Kidney (tissue), 14 donors: ENCODE results near the gene KLK3. TPM values are rescaled to one million over a fixed set of nuclear protein-coding genes. Genes with fewer than 3 reads are reported as not detected.

ENCODE experiments used
- DNase-seq, 5 donors: peaks; one replicate each; pipeline ENCODE4 v3.0.0-alpha.2; 2013 to 2020
- FAIRE-seq: peaks from 2 replicates; lab custom pipeline; 2012; peaks lifted over from hg19 to GRCh38; lab: Jason Lieb, UNC
- H3K27ac ChIP-seq, 2 donors: one replicate each; pipeline ENCODE4 v1.7.0; 2013; ENCODE audit warnings: low read depth in 2 of 2, low read length in 2 of 2, inconsistent platforms in 1 of 2
- H3K27me3 ChIP-seq: one replicate; pipeline ENCODE4 v1.7.1; 2013; ENCODE audit warnings: low read length, inconsistent platforms; ENCODE audit not compliant: control insufficient read depth, insufficient read depth
- H3K36me3 ChIP-seq, 3 donors: one replicate each; pipeline versions ENCODE4 v1.7.0 to v1.7.1; 2013; ENCODE audit warnings: low read length in 3 of 3, control low read depth in 1 of 3, inconsistent platforms in 1 of 3; ENCODE audit not compliant: insufficient read depth in 3 of 3, control insufficient read depth in 2 of 3
- H3K4me1 ChIP-seq, 3 donors: one replicate each; pipeline versions ENCODE4 v1.7.0 to v1.7.1; 2013; ENCODE audit warnings: low read length in 3 of 3, inconsistent platforms in 1 of 3, low read depth in 1 of 3; ENCODE audit not compliant: control insufficient read depth in 2 of 3, insufficient read depth in 2 of 3
- H3K4me3 ChIP-seq, 3 donors: one replicate each; pipeline versions ENCODE4 v1.7.0 to v1.8.1; 2013; ENCODE audit warnings: low read length in 3 of 3, control low read depth in 1 of 3, inconsistent platforms in 1 of 3
- H3K9ac ChIP-seq, 3 donors: one replicate each; pipeline versions ENCODE4 v1.7.0 to v1.7.1; 2013; ENCODE audit warnings: low read length in 3 of 3, control low read depth in 1 of 3, inconsistent platforms in 1 of 3
- H3K9me3 ChIP-seq, 3 donors: one replicate each; pipeline versions ENCODE4 v1.7.0 to v1.7.1; 2013; ENCODE audit warnings: low read length in 3 of 3, control low read depth in 1 of 3, inconsistent platforms in 1 of 3; ENCODE audit not compliant: control insufficient read depth in 2 of 3, insufficient read depth in 1 of 3
- intact Hi-C: fragments of 100-400 bp; cut with DNase I; formaldehyde crosslinking; loops from one replicate; pipeline ENCODE4 v1.11.1; 2022
- polyA plus RNA-seq: library from polyadenylated mRNA; stranded (reverse); fragments of 350-450 nt; fragmentation: Illumina TruSeq; extraction: RNeasy Lipid Tissue Mini Kit (QIAGEN cat#74804); gene quantifications from one replicate; pipeline ENCODE4 v1.2.3, GENCODE V29; 2014; ENCODE audit warnings: low read depth, low replicate concordance; ENCODE audit not compliant: insufficient read depth
- total RNA-seq: library from RNA; stranded (reverse); fragmentation: NEBNext Ultra II Directional; extraction: Animal tissue kit (Norgen Biotek cat#: 25700); gene quantifications from one replicate; pipeline ENCODE4 v1.2.1, GENCODE V29; 2021
- TF ChIP-seq, protein P1 (sequence below): IDR thresholded peaks from 3 replicates; pipeline ENCODE4 v1.5.1; 2012; ENCODE audit warnings: mild to moderate bottlenecking, moderate library complexity, borderline replicate concordance; ENCODE audit not compliant: insufficient read depth; ENCODE audit errors: extremely low read depth
- donor health status: control.
- donor health status: control.
- donor health status: control.
- donor health status: control.
- donor health status: control.
- donor health status: DM: yes; HTN: yes; CAD: no.
- donor health status: Normal renal cell carcinoma (clear cell type).

The KLK3 gene
- total and polyA plus RNA-seq, 2 donors from 2014 or later, result 1.6 TPM; not detected in 1

DNA sequence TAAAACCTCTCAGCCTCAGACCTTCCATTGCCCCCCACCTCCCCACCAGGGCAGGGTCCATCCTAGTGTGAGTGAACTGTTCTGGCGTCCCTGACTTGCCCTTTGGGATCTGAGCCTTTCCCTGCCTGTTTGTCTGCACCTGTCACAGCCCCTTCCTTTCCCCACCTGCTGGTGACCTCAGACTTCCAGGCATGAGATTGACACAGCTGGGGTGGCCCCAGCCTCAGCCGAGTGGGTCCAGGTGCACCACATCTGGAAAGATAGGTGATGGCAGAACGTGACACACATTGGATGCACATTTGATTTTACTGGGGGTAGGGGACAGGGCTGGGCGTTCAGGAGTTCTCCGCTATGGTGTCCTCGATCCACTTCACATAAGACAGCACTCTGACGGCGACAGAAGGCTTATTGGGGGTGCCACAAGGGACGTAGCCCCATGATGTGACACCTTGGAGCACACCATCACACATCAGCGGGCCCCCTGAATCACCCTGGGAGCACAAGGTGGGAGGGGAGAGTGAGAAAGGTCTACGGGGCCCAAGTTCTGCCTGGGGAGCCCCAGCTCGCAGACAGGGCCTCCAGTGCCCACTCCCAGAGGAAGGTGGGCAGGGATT is 35.7 kb upstream of the KLK3 start:
- DNase-seq, result no peak
- Histone ChIP-seq H3K27ac (no peak overlapping the region), H3K9ac (no peak overlapping the region), H3K9me3 (no peaks in the 10 kb centered on the region), H3K4me1 (peaks cover 0 to 2% (median 0%) of the 10 kb centered on the region in 3 donors), H3K36me3 (no peaks in the 10 kb centered on the region), H3K4me3 (no peak overlapping the region), H3K27me3 (peaks cover 18% of the 10 kb centered on the region)
- TF ChIP-seq, protein P1, sequence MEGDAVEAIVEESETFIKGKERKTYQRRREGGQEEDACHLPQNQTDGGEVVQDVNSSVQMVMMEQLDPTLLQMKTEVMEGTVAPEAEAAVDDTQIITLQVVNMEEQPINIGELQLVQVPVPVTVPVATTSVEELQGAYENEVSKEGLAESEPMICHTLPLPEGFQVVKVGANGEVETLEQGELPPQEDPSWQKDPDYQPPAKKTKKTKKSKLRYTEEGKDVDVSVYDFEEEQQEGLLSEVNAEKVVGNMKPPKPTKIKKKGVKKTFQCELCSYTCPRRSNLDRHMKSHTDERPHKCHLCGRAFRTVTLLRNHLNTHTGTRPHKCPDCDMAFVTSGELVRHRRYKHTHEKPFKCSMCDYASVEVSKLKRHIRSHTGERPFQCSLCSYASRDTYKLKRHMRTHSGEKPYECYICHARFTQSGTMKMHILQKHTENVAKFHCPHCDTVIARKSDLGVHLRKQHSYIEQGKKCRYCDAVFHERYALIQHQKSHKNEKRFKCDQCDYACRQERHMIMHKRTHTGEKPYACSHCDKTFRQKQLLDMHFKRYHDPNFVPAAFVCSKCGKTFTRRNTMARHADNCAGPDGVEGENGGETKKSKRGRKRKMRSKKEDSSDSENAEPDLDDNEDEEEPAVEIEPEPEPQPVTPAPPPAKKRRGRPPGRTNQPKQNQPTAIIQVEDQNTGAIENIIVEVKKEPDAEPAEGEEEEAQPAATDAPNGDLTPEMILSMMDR, result no peak
- intact Hi-C loops, result no loop called here
- FAIRE-seq, result no peak

DNA sequence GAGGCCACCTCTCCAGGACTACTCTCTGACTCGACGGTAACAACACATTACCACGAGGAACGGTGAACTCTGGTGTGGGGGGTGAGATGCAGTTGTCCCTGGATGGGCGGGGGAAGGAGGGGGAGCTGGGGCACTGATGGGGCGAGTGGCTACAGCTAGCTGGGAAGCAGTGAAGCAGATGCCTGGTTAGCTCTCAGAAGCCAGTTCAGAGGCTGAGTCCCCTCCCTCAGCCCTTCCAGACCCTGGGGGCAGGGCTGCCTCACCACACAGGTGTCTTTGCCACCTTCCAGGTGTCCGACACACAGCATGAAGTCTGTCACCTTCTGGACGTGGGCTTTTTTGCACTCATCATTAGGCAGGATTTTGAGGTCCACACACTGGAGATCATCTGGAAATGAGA is 35.1 kb upstream of the KLK3 start:
- intact Hi-C loops, result no loop called here
- Histone ChIP-seq H3K9me3 (no peaks in the 10 kb centered on the region), H3K27ac (no peak overlapping the region), H3K9ac (no peak overlapping the region), H3K27me3 (peaks cover 18% of the 10 kb centered on the region), H3K36me3 (no peaks in the 10 kb centered on the region), H3K4me1 (peaks cover 0 to 2% (median 0%) of the 10 kb centered on the region in 3 donors), H3K4me3 (no peak overlapping the region)
- FAIRE-seq (no peak), DNase-seq (no peak)
- TF ChIP-seq, protein P1, result no peak

DNA sequence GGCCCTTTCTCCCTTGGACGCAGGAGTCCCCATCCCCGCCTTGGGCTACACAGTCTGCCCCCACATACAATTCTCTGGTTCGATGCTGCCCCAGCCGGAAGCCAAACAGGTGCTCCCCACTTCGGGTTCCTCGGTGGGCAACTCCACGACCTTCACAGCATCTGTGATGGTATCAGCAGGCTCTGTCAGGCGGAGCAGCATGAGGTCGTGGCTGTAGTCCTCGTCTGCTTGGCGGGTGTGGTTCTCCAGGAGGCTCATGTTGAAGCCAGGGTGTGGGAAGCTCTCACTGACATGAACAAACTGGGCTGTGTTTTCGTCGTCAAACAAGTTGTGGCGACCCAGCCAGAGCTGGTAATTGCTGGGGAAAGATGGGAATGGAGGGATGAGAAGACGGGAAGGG is 34.6 kb upstream of the KLK3 start:
- Histone ChIP-seq H3K36me3 (no peaks in the 10 kb centered on the region), H3K27me3 (peaks cover 18% of the 10 kb centered on the region), H3K9me3 (no peaks in the 10 kb centered on the region), H3K4me1 (peaks cover 0 to 2% (median 0%) of the 10 kb centered on the region in 3 donors), H3K9ac (no peak overlapping the region), H3K4me3 (no peak overlapping the region), H3K27ac (no peak overlapping the region)
- no peak for DNase-seq
- TF ChIP-seq, protein P1, result no peak
- intact Hi-C loops, result no loop called here
- no peak for FAIRE-seq
